ENCODE results near the gene CCDC127.

The CCDC127 gene

DNA sequence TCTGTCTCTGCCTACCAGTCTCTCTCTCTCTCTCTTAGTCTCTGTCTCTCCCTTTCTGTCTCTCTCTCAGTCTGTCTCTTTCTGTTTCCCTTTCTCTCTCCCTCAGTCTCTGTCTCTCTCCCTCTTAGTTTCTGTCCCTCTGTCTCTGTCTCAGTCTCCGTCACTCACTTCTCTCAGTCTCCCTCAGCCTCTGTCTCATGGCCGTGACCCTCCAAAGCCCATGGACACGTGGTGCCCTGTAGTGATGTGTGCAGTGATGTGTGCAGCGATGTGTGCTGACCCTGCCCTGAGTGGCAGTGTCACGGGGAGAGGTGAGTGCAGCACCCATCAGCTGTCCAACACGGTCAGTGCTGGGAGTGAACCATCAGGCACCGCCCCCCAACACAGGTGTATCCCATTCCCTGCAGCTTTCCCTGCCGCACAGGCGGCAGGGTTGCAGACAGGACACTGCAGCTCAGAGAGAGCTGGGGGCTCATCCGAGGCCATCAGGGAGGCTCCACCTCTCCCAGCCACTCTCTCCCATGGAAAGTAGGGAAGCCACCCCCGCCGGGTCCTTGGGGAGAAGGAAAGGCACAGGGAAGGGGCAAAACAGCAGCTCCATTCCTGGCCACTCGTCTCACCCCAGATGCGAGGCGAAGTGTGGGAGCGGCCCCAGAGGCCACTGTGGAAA, 27.5 kb downstream of the CCDC127 start:
- no peak for DNase-seq (ENCODE audit: low read depth in 2 of 2)

DNA sequence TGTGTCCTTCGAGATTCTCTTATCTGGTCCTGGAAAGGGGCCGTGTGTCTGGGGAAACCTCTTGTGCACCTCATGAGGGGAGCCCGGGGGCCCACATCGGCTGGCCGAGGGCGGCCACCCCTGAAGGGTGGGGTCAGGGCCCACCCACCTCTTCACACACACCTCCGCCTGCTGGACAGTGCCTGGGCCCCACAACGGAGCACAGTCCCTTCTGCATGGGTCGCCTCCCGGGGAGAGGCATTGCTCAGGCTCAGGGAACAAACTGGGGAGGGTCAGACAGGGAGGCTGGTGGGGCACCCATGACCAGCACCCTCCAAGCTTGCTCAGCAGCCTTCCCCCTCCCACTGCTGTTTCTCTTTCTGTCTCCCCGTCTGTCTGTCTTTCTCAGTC, 28.0 kb downstream of the CCDC127 start:
- no peak for DNase-seq (ENCODE audit: low read depth in 2 of 2)

DNA sequence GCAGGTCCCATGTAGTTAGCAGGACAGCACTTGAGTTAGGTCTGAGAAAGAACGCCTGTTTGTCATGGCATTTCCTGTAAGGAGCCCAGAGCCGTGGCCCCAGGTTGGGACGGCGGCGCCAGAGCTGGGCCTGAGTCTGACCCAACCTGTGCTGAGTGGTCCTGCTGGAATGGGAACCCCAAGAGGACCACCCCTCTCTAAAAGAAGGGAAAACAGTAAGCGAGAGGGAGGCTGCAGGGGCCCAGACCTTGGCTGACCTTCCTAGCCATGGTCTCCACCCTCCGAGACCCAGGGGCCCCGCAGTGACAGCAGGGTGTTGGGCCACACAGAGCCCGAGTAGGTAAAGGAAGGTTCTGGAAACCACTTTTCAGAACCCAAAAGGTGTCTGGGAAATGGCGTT, 28.5 kb downstream of the CCDC127 start:
- DNase-seq (ENCODE audit: low read depth in 2 of 2) = no peak

DNA sequence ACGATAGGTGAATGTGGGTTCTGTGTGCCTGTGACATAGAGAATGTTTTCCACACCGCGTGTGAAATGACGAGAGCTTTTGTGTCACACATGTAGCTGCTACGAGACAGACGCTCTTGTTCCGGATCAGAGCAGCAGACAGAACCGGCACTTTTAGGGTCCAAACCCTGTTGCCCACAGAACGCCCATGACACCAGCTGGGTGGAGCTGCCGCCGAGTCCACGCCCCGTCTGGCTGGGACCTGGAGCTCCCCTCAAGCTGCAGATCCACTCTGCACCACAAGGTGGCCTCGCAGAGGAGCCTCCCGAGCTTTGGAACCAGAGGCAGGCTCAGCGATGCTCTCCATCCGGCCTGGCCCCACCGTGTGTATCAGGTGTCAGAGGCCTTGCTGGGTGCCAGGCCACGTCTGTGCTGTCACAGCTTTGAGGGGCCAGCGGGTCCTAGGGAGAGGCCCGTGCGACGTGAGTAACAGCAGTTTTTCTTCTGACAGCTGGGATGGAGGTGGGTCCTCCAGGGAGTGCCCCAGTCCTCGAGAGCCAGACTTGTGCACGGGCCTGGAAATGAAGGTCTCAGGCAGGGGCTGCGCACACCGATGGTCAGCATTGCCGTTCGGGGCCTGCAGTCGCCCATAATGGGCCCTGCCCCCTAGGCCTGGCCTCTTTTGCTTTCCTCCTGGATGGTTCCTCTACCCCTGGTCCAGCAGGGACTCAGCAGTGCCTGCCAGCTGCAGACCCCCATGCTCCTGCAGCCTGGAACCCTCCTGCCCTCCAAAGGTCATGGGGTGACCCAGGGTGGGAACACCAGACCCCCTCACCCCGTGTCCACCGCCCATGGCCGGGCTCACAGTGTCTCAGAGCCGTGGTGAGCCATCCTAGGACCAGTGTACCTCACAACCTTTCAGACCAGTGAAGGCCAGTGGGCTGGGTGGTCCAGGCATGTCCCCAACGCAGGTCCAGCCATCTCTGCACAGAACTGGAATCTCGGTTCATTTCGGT, 29.2 kb downstream of the CCDC127 start:
- DNase-seq (ENCODE audit: low read depth in 2 of 2) = peak; percentile 42 to 44

DNA sequence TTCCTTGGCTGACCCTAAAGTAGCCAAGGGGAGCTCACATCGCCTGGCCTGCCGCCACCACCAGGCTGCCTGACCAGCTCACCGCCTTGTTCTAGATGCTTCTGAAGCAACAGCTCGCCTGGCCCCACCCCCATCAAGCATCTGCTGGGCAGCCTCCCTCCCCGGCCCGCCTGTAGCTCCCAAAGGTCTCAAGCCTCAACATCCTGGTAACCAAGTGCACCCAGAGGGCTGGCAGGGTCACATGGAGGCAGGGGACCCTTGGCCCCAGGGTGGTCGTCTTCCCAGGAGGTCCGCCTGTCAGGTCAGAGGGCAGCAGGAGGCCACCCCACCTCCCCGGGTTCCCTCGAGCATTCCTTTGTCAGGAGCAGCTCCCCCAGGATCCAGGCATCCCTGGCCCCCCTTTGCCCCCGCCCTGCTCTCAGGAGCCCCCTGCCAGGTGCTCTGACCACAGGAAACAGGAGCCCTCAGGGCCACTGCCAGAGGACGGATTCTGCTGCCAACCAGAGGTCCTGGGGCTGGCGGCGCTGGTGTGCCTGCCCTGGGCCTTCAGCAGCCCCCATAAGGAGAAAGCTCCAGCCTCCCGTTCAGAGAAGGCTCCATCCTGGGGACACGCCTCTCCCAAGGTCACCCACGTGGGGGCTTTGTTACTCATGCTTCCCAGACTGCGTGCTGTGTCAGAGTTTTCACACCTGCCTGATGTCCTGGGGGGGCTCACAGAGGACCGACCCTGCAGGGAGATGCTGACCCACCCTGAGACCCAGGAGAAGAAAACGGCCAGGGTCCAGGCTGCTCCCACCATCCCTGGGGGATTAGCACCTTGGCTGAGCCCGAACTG, 30.1 kb downstream of the CCDC127 start:
- no peak for DNase-seq (ENCODE audit: low read depth in 2 of 2)

DNA sequence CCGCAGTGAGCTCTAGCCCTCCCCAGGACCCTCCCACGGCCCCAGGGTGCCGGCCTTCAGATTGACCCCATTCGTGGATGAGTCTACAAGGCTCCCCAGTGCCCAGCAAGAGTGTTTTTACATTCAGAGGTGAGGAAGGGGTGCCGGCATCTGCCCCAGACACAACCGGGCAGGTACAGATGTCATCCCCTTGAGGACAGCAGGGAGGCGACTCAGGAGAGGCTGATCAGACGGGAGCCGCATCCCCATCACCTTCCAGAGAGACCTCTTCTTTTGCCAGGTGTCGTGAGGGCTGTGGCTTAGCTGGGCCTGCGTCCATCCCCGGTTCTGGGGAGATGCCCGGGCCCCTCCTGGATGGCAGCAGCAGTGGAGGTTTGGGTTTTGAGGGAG, 30.9 kb downstream of the CCDC127 start:
- no peak for DNase-seq (ENCODE audit: low read depth in 2 of 2)

DNA sequence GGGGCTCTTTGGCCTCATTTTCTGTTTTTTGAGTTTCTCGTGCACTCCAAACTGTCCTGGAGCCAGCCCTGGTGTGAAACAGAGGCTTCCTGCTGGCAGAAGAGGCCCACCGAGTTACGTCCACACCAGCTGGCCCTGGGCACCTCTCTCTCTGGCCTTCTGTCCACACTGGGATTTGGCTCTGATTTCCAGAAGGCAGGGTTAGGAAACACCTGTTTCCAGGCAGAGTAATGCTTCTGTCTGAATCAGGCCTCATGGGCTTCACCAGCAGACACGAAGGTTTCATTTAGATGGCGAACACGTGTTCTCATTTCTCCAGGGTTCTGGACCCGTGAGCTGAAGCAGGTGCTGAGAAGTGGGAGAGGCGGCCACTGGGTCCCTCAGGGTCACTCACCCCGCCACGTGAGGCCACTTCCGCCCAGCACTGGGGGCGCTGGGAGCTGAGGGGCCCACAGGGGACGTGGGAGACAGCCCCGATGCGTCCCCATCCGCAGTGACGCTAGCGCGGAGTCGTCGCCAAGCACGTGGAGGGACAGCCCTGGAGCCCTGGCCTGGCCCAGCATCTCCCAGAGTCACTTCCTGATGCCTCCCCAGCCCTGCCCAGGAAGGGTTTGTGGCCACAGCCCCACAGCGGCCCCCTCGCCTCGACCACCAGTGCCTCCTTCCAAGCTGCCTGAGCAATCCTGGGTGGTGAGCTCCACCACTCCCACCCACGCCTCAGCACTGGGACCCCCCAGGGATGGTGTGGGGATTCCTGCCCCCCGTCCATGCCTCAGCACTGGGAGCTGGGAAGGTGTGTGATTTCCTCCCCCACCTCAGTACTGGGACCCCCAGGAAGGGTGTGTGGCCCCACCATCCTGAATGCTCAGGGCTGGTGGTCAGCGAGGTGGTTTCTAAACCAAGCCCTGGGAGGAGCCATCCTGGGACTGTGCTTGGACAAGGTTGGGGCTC, 31.6 kb downstream of the CCDC127 start:
- DNase-seq (ENCODE audit: low read depth in 2 of 2) = no peak

DNA sequence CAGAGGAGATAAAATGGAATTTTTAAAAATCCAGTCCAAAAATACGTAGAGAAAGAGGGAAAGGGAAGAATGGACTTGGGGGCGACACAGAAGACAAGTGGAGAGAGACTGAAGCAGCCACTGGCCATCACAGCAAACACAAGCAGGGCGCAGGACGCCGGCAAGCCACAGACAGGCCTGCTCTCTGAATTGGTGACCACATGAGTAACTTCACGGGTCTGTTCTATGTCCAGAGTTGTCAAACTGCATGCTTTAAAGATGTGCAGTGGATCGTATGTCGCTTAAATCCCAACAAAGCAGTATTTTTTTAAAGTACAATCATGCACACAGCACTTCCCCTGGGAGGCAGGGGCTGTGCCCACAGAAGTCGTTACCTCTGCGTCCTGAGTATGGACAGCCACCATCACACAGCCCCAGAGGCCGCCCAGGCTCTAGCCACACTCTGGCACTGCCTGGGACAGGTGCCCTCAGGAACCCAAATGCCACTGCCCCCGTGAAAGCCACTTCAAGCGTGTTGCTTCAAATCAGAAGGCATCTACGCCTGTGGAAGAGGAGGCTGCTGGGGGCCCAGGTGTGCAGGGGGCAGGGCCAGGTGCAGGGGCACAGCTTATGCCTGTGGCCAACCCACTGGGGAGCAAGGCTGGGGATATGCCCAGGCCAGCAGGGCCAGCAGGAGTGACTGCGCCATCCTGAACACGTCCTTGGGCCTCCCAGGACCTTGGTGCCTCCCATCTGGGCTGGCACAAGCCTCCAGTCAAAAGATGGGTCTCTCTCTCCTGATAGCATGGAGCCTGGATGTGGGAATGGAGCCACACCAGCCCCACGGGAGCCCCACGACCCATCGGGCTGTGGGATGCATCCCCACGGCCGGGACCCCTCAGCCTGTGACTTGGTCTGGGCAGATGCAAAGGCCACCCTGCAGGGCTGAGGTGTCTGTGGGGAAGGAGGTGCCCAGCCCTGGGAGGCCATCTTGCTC, 32.6 kb downstream of the CCDC127 start:
- DNase-seq (ENCODE audit: low read depth in 2 of 2) = no peak

DNA sequence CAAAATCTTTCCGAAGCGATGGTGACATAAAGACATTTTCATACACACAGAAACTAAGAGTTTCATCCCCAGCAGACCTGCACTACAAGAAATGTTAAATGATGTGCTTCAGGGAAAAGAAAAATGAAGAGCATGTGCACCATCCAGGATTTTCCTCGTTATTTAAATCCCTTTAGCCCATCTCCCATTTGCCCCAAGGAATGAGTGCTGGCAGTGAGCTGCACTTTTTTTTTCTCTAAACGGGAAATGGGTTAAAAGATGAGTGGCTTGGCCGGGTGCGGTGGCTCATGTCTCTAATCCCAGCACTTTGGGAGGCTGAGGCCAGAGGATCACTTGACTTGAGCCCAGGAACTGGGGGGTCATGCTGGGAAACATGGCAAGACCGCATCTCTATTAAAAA, 33.5 kb downstream of the CCDC127 start:
- no peak for DNase-seq (ENCODE audit: low read depth in 2 of 2)

DNA sequence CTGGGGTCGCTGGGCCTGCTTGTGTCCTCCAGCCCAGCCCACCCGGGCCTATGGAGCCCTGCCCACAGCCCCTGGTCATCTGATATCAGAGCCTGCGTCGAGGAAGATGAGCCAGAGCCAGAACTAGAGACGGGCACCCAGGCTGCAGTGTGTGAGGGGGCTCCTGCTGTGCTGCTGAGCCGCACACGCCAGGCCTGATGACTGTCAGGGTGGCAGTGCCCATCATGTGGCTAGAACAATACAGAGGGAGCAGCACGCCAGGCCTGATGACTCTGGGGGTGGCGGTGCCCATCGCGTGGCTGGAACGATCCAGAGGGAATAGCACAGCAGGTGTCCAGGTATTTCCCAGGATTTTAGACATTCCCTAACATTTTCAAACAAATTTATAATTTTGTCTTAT, 35.8 kb downstream of the CCDC127 start:
- no peak for DNase-seq (ENCODE audit: low read depth in 2 of 2)

DNA sequence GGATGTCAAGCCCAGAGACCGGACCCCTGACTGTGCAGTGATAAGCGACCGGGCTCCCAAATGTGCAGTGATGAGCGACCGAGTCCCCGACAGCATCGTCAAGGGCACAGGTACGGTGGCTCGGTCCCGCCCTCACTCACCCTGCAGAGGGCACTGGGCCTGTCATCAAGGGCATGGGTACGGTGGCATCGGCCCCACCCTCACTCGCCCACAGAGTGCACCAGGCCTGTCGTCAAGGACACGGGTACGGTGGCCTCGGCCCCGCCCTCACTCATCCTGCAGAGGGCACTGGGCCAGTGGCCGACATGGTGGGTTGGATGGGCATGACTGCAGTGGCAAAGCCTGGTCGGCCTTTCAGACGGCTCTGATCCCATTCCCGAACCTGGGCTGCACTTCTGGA, 36.4 kb downstream of the CCDC127 start:
- DNase-seq (ENCODE audit: low read depth in 2 of 2) = no peak

DNA sequence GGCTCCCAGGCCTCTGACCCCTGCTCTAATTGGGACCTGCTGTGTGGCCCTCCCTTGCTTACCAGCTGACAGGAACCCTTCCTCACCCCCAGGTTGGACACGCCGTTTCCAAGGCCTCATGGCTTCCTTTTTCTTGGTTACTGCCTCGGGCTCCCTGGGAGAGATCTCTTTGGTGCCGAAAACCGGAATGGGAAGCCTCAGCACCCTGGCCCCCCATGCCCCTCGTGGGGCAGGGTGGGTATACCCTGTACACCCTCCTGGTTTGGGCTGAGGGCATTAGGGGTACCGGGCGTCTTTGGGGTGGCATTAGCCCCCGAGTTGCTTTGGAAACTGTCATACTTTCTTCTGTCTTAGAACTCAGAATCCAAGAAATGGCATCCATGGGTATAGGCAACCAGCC, 36.8 kb downstream of the CCDC127 start:
- DNase-seq (ENCODE audit: low read depth in 2 of 2) = no peak

DNA sequence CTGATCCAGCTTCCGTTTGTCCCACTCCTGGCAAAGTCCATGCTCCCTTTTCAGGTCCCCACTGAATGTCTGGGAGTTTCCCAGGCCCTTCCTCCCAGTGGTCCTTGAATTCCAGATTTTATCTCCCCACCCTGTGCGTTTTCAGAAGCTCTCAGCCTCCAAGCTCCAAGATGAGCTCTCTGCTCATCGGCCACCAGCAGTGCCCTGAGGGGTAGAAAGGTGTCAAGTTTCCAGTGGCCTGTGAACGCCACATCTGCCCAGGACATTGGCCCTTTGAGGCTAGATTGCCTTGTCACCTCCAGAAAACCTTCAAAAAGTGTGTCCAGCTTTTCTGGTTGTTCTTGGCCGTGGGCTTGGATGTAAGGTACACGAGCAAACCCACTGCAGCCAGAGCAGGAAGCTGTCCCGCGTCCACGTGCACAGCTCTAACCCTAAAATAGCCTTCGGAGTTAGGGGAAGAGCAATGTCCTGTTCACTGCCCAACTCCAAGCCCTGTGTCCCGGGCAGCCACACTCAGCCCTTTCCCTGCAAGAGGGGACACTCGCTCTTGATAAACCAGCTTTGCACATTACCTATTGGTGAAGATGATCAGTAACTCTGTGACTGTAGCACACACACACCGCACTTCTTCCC, 37.6 kb downstream of the CCDC127 start:
- no peak for DNase-seq (ENCODE audit: low read depth in 2 of 2)

DNA sequence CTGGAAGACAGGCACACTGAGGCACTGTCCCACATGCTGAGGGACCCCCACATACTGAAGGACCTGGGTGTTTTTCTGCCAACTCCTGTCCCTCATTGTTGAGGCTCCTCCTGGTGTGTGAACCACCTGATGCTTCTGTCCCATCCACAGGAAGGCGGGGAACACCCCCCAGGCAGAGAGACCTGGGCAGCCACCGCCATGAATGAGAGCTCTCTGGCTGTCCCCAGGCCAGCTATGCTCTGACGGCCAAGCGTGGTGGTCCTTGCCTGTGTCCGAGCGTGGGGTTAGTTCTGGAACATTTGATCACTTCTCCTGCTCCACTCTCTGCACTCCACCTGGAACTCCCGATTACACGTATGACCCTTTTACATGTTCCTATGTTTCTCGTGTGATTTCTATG, 38.6 kb downstream of the CCDC127 start:
- no peak for DNase-seq (ENCODE audit: low read depth in 2 of 2)

DNA sequence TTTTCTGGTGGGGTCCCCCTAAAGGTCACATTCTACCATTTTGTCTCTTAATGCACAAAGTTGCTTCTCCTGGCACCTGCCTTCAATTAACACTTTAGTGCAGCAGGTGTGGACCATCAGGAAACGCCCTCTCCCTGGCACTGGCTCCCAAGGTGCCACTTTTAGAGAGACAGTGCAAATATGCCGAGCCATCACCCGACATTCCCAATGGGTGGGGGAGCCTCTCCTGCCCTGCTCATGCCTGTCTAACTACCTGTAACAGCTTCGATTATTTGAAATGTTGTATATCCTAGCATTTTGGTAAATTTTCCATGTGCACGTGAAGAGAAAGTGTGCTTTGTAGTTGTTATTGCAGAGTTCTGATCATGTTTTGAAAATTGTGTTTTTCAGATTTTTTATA, 39.8 kb downstream of the CCDC127 start:
- DNase-seq (ENCODE audit: low read depth in 2 of 2) = no peak

DNA sequence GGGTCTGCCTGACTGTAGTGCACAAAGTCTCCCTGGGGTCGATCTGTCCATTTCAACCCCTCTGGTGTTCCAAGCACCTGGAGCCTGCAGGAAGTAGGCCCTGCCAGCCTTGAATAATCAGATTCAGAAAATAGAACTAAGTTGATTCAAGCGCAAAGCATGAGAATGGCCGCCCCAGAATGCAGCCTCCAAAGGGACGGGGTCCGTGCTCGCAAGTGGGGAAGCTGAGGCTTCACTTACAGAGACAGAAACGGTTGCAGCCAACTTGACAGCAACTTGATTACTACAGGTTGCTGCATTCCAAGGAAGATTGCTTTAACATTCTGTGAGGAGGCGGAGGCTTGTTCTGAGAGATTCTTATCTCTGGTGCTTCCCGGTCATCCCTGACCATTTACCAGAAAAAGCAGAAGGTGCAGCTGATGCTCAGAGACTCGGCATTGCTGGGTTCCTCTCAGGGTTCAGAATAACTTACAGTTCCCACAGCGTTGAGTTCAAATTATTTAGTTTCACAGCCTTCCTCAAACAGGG, 41.6 kb downstream of the CCDC127 start:
- DNase-seq (ENCODE audit: low read depth in 2 of 2) = no peak

DNA sequence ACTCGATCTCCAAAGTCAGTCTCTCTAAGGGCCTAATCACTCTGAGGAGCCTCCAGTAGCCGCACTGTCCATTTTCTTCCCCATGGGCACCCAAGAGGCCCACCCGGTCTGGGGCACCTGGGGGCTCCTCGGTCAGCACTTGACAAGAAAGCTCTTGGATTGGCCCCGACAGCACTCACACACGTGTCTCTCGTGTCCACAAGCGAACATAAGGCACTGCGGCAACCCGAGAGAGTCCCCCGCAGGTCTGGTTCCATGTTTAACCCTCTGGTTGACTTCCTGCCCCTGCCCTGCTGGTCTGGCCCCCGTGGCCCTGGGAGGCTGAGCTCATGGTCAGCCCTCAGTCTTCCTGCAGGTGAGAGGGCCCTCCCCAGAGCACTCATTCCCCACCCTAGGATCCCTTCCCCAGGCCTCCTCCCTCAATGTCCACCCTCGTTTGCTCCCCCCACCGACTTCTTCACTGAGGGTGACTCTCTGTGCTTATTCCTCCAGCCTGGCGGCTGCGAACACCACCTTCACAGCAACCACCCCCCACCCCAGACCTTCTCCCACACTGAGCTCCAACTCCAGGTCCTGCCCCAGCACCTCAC, 43.0 kb downstream of the CCDC127 start:
- no peak for DNase-seq (ENCODE audit: low read depth in 2 of 2)

DNA sequence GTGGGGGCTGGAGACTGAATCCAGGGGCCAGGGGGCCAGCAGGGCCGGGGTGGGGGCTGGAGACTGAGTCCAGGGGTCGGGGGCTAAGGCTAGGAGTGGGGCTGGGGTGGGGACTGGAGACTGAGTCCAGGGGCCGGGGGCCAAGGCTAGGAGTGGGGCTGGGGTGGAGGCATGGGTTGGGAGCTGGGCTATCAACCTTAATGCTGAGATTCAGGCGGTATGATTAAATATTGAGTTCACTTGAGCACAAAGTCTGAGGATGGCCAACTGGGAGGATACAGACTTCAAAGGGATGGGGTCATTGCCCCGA, 43.7 kb downstream of the CCDC127 start:
- no peak for DNase-seq (ENCODE audit: low read depth in 2 of 2)

Data from fibroblast of skin of left biceps (primary cell).